HG03571 (cell line): ENCODE results near the gene RABGAP1.

Source experiments
- ATAC-seq: cut with Tn5 transposase; IDR thresholded peaks from one replicate; pipeline ENCODE4 v1.9.1; 2021; ENCODE audit not compliant: unreplicated experiment

The RABGAP1 gene

GRCh38 chr9:123074628-123075027 is 133.8 kb downstream of the RABGAP1 start:
- no peak for ATAC-seq

GRCh38 chr9:123080444-123080843 is 139.6 kb downstream of the RABGAP1 start:
- no peak for ATAC-seq

DNA sequence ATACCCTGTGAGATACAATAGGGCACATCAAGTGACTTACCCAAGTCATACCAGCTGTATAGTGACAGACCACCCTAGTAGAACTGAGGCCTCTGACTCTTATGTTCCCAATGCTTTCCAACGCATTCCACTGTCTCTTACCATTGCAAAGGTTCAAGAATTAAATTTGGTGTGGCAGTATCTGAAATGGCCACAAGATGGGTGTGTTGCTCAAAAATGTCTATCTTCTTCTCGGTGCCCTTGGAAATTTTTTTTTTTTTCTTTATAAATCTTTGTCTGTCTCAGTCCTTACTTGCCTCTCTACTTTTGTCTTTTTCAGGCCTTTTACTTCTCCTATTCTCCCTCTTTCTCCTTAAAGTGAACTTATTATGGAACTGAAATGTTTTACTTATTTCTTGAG is 141.0 kb downstream of the RABGAP1 start:
- ATAC-seq, result no peak

DNA sequence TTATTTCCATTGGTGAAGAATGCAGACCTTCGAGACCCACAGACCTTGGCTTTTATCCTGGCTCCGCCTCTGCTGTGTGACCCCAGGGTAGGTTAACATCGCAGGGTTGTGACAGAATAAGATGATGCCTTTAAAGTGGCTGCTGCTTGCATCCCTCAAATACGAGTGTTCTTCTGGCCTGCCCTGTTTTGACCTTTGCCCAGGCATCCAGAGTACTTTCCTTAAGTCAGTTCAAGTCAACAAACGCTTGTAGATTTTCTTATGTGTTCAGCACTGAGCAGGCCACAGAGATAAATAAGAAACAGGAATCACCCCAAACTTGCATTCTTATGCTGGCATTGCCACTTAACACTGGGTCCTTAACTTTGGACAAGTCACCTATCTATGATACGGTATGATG is 142.9 kb downstream of the RABGAP1 start:
- ATAC-seq, result no peak

- no peak for ATAC-seq
Observed at GRCh38 chr9:123084256-123084655, 143.4 kb downstream of the RABGAP1 start.

GRCh38 chr9:123085916-123086315 is 145.1 kb downstream of the RABGAP1 start:
- ATAC-seq, result no peak

GRCh38 chr9:123087359-123087888 is 146.6 kb downstream of the RABGAP1 start:
- ATAC-seq, result no peak

GRCh38 chr9:123089040-123089439 is 148.2 kb downstream of the RABGAP1 start:
- ATAC-seq, result no peak

DNA sequence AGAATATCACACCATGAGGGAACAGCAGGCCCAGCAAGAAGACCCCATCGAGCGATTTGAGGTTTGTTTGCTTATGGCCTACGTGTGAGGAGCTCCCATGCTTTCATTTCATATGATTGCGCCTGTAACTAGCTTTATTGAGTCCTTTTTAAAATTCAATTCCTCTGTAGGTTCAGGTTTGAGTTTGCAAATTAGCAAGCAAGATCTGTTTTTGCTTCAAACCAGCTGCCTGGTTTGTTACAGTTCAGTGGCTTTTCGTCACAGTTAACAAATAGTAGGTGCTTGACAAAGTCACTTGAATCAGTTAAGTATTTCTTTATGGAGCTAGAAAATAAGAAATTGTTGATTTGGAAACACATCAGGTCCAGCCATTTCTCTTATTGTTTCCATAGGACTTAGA is 149.0 kb downstream of the RABGAP1 start:
- ATAC-seq, result no peak

GRCh38 chr9:123090198-123090896 is 149.5 kb downstream of the RABGAP1 start:
- ATAC-seq, result no peak

GRCh38 chr9:123090956-123091355 is 150.1 kb downstream of the RABGAP1 start:
- no peak for ATAC-seq

DNA sequence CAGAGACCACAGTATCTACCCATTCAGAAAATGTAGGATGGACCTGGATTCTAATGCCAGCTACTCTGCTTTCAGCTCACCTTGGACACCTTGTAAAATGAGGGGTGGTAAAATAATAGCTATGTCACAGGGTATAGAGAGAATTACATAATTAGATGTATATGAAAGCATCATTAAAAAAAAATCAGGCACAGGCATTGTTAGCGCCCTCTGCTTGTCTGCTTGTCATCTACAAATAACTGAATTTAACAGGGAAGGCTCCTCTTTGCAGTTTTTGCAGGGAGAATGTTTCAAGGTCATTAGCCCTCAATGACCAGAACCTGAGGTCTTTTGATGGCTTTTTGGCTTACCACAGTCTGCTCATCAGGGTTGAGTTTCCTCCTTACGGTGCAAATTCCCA is 150.6 kb downstream of the RABGAP1 start:
- no peak for ATAC-seq

GRCh38 chr9:123093141-123093540 is 152.3 kb downstream of the RABGAP1 start:
- ATAC-seq, result no peak

DNA sequence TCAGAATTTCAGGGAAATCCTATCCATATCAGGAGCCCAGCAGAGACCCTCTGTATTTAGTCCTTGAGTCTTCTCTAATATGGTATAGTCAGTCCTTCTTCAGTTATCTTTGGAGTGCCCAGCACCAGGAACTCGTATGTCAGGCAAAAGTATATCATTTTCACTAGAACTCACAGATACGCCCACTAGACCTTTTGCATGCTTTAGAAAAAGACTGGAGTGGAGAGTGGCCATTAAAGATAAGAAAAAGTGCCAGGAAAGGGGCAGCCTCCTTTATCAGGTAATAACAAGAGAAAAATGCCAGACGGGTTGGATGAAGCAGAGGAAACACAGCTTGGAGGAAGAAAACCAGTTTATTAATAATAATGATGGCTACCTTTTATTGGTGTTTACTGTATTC is 156.2 kb downstream of the RABGAP1 start:
- ATAC-seq, result no peak

- ATAC-seq, result no peak
Observed at GRCh38 chr9:123097430-123098095, 156.7 kb downstream of the RABGAP1 start.

GRCh38 chr9:123098096-123098459 is 157.3 kb downstream of the RABGAP1 start:
- no peak for ATAC-seq

GRCh38 chr9:123099042-123099441 is 158.2 kb downstream of the RABGAP1 start:
- ATAC-seq, result no peak

- ATAC-seq, result no peak
Observed at GRCh38 chr9:123099548-123099947, 158.7 kb downstream of the RABGAP1 start.

GRCh38 chr9:123102375-123103113 is 161.7 kb downstream of the RABGAP1 start:
- no peak for ATAC-seq

- no peak for ATAC-seq
Observed at GRCh38 chr9:123104807-123105206, 164.0 kb downstream of the RABGAP1 start.

- ATAC-seq, result no peak
Observed at GRCh38 chr9:123105490-123105889, 164.7 kb downstream of the RABGAP1 start.
